Fibroblast of pulmonary artery (primary cell): ENCODE data around the gene RSPRY1.

Experiments used
- DNase-seq: peaks from one replicate; pipeline ENCODE4 v3.0.0-alpha.2; 2010; ENCODE audit warnings: low read depth
- H3K4me3 ChIP-seq: replicated peaks from 2 replicates; pipeline ENCODE4 v1.5.1; 2011; ENCODE audit warnings: low read depth, mild to moderate bottlenecking, control low read depth, low read length, moderate library complexity
- TF ChIP-seq, protein P1 (sequence below): IDR thresholded peaks from 2 replicates; pipeline ENCODE4 v1.5.1; 2011; ENCODE audit warnings: mild to moderate bottlenecking, control low read depth, low read length, inconsistent platforms; ENCODE audit errors: missing control alignments

The RSPRY1 gene

DNA sequence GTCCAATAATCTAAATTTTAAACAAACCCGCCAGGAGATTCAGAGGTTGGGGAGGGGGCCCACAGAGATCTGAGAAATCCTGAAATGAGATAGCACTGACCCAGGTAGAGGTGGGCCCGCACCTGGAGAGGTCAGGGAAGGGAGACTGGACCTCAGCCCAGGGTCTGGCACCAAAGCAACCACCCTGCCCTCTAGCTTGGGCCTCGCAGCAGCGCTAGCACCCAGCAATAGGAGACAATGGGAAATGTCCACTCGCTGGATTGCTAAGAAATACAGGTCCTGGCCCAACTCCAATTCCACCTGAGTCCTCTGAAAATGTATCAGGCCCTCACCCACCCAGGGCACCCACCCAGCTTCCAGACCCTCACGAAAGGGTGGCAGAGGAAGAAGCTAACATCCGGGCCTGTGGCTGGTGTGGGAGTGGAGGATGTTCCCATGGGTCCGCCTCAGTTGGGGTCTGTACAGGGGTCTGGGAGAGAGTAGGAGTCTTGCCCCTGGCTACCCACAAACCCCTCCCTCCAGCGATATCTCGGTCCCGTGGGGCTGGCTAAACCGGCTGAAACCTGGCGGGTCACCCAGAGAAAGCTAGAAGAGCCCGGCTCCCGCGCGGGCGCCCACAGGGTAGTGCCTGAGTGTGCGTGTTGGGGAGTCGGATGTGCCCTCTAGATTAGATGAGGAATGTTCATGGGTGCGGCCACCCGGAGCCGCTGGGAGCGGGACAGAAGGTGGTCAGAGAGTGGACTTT lies 97.3 kb downstream of the RSPRY1 start:
- no peak for DNase-seq
- H3K4me3 ChIP-seq, result no peak overlapping the region

DNA sequence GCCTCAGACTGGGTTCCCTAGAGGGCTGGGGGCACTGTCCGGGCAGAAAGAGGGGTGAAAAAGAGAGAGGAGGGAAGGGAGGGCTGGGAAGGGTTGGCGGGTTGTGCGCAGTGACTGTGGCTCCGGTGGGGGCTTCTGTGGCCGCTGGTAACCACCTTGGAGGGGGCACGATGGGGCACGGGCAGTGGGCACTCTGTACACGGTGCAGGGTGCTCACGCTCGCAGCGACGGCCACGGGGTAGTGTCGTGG lies 97.8 kb downstream of the RSPRY1 start:
- TF ChIP-seq, protein P1, sequence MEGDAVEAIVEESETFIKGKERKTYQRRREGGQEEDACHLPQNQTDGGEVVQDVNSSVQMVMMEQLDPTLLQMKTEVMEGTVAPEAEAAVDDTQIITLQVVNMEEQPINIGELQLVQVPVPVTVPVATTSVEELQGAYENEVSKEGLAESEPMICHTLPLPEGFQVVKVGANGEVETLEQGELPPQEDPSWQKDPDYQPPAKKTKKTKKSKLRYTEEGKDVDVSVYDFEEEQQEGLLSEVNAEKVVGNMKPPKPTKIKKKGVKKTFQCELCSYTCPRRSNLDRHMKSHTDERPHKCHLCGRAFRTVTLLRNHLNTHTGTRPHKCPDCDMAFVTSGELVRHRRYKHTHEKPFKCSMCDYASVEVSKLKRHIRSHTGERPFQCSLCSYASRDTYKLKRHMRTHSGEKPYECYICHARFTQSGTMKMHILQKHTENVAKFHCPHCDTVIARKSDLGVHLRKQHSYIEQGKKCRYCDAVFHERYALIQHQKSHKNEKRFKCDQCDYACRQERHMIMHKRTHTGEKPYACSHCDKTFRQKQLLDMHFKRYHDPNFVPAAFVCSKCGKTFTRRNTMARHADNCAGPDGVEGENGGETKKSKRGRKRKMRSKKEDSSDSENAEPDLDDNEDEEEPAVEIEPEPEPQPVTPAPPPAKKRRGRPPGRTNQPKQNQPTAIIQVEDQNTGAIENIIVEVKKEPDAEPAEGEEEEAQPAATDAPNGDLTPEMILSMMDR, result no peak
- H3K4me3 ChIP-seq, result no peak overlapping the region
- no peak for DNase-seq

More for the DNA sequence above, 97.3 kb downstream of the RSPRY1 start:
- TF ChIP-seq, protein P1, result no peak

DNA sequence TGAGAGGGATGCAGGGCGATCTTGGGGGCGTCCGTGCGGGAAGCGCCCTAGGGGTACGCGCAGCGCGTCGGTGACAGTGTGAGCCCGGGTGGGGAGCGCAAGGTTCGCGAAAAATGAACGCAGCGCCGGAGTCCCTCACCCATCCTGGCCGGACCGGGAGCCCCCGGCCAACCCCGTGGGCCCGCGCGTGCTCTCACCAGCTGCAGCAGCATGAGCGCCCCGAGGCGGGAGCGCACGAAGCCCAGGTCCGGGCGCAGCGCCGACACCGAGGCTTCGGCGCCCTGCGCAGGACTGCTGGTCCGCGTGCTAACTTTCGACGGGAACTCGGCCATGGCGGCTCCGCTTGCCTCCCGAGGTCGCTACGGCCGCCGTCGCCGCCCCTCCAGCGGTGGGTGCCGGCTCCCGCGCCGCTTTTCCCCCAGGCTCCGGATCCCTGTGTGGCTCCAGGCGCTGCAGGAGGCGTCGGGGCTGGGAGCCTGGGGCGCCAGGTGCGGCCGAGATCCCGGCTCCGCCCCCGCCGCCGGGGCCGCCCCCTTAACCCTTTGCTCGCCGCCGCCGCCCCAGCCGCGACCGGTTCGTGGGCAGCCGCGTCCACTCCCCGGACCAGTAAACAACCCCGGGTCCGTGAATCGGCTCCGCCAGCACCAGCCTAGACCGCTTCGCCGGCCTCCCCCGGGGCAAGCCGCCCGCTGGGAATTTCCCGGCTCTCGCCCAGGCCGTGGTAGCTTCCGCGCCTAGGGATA lies 98.3 kb downstream of the RSPRY1 start, which contains the start of gene PLLP:
Gene PLLP, minus strand, starts transcription at position 464 of the 743 bp plus-strand sequence. Its CDS starts 132 bp downstream, at position 332.
- DNase-seq, result no peak
- H3K4me3 ChIP-seq, result peak within 1 kb of the TSS; percentile 51
- TF ChIP-seq, protein P1, result no peak

DNA sequence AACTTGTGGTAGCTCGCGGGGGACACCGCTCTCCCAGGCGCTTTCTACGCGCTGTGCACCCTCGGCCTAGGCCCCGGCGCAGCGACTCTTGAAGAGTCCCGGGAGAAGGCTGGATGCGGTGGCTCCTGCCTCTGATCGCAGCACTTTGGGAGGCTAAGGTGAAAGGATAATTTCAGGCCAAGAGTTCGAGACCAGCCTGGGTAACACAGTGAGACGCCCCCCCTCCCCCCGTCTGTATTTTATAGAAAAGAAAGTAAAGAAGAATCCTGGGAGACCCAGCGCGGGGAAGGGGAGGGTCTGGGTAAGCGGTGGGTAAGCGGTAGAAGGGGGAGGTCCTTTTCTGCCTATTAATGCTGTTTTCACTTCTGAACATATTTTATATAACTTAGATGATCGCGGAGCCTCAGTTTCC lies 98.8 kb downstream of the RSPRY1 start:
- H3K4me3 ChIP-seq, result peak overlapping the region; percentile 51
- DNase-seq, result no peak

DNA sequence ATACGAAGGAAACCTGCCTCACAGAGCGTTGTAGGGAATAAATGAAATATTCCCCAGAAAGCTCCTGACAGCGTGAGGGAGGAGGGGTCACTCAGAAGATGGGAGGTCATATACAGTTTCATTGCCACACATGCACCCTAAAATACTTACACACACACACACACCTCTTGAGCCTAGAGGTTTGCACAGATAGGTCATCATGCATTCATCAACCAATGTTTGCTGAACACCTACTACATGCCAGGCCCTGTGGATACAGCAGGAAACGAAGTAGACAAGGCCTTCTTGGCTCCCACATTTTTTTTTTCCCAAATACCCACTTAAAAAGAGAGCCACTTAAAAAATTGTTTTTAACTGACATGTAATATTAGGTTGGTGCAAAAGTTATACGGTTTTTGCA lies 99.2 kb downstream of the RSPRY1 start:
- no peak overlapping the region for H3K4me3 ChIP-seq
- no peak for DNase-seq
- TF ChIP-seq, protein P1, result no peak

More for the DNA sequence above, 98.8 kb downstream of the RSPRY1 start:
- TF ChIP-seq, protein P1, result no peak

DNA sequence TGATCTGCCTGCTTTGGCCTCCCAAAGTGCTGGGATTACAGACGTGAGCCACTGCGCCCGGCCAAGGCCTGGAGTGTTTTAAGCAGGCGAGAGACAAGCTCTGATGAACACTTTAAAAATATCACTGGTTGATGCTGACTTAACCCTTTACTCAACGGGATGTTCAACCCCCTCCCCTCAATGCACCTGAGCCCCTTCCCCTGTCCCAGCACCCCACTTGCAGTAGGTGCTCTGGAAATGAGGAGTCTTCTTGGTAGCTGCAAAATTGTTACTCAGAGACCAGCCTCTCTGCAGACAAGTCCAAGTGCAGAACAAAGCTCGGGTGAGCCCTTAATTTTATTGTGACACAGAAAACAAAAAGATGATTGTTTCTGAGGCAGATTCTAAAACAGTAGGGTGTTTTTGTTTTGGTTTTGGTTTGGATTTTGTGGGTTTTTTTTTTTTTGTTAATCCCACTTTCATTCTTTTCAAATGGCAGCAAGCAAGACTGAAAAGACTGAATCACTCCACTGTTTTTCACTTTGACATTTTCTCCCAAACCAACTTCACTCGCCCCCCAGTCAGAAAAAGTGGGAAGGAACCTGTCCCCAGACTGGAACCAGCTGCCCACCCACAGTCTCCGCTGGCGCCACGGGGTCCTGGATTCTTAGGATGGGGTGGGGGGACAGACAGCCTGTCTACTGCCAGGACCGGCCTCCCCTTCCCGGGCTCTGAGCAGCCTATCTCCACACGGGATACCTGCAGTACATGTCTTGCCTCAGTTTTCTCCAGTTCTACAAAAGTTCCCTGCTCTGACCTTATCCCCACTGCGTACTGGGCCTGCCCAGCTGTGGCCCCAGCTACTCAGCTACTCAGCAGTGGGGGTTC lies 103.5 kb downstream of the RSPRY1 start:
- DNase-seq, result no peak
- TF ChIP-seq, protein P1, result no peak
- H3K4me3 ChIP-seq, result no peak overlapping the region
